Measurements from ENCODE around the gene DTL.

DTL gene

DNA sequence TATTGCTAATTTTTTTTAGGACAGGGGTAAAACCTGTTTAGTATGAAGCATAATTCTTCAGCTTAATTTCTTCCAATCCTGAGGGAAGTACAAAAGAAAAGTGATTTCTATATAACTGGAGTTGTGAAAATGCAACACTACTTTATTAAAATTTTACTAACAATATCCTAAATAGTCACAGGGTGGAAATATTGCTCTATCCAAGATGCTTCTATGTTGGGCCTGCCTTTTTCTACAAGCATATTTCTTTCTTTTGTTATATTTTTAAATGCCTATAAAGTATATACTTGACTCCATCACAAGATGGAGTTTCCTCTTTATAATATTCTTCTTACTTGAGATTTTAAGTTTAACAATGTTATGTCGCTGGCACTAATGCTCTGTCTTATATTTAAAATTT lies 37.9 kb downstream of the DTL start:
- TF ChIP-seq YY1 (IDR thresholded peaks at IDR 0.05; ENCODE audit: low read depth), result no peak
- no peak for TF ChIP-seq TAF1 (IDR thresholded peaks at IDR 0.05; ENCODE audit: low read depth)
- TF ChIP-seq EGR1 (IDR thresholded peaks at IDR 0.05), result no peak
- TF ChIP-seq CEBPB (IDR thresholded peaks at IDR 0.05), result no peak
- TF ChIP-seq RAD21 (IDR thresholded peaks at IDR 0.05; ENCODE audit: low read depth), result no peak
- no peak for TF ChIP-seq EP300 (IDR thresholded peaks at IDR 0.05; ENCODE audit: borderline replicate concordance)
- TF ChIP-seq FOXM1 (IDR thresholded peaks at IDR 0.05; ENCODE audit: borderline replicate concordance, low read depth), result no peak
- TF ChIP-seq CREB1 (IDR thresholded peaks at IDR 0.05; ENCODE audit: low read depth), result no peak
- TF ChIP-seq, protein P1, sequence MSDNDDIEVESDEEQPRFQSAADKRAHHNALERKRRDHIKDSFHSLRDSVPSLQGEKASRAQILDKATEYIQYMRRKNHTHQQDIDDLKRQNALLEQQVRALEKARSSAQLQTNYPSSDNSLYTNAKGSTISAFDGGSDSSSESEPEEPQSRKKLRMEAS (IDR thresholded peaks at IDR 0.05), result no peak
- TF ChIP-seq, protein P2, sequence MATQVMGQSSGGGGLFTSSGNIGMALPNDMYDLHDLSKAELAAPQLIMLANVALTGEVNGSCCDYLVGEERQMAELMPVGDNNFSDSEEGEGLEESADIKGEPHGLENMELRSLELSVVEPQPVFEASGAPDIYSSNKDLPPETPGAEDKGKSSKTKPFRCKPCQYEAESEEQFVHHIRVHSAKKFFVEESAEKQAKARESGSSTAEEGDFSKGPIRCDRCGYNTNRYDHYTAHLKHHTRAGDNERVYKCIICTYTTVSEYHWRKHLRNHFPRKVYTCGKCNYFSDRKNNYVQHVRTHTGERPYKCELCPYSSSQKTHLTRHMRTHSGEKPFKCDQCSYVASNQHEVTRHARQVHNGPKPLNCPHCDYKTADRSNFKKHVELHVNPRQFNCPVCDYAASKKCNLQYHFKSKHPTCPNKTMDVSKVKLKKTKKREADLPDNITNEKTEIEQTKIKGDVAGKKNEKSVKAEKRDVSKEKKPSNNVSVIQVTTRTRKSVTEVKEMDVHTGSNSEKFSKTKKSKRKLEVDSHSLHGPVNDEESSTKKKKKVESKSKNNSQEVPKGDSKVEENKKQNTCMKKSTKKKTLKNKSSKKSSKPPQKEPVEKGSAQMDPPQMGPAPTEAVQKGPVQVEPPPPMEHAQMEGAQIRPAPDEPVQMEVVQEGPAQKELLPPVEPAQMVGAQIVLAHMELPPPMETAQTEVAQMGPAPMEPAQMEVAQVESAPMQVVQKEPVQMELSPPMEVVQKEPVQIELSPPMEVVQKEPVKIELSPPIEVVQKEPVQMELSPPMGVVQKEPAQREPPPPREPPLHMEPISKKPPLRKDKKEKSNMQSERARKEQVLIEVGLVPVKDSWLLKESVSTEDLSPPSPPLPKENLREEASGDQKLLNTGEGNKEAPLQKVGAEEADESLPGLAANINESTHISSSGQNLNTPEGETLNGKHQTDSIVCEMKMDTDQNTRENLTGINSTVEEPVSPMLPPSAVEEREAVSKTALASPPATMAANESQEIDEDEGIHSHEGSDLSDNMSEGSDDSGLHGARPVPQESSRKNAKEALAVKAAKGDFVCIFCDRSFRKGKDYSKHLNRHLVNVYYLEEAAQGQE (IDR thresholded peaks at IDR 0.05; ENCODE audit: low read depth), result no peak
- TF ChIP-seq NFIC (IDR thresholded peaks at IDR 0.05), result no peak
- no peak for TF ChIP-seq TCF12 (IDR thresholded peaks at IDR 0.05; ENCODE audit: low read depth)
- no peak for TF ChIP-seq ZBTB7A (IDR thresholded peaks at IDR 0.05; ENCODE audit: low read depth)
- no peak for TF ChIP-seq TEAD4 (IDR thresholded peaks at IDR 0.05)
- TF ChIP-seq, protein P3, sequence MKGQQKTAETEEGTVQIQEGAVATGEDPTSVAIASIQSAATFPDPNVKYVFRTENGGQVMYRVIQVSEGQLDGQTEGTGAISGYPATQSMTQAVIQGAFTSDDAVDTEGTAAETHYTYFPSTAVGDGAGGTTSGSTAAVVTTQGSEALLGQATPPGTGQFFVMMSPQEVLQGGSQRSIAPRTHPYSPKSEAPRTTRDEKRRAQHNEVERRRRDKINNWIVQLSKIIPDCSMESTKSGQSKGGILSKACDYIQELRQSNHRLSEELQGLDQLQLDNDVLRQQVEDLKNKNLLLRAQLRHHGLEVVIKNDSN (IDR thresholded peaks at IDR 0.05), result no peak

DNA sequence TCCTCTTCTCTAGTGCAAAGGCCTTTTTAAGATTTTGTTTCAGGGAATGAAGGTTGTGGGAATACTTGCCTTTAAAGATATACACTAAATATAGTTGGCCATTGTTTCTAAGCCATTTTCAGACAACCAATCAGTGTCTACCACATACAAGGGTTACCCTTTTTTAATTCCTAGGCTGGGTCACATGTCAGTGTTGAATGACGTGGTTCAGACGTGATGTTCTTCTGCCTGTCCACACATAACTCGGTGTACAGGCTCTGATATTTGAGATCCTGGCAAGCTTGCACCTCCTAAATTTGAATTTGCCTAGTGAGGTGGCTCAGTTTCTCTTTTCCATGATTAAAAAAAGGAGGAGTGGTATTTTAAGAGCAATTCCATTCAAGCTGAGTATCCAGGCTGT lies 38.8 kb downstream of the DTL start:
- TF ChIP-seq, protein P3 (IDR thresholded peaks at IDR 0.05), result no peak
- TF ChIP-seq, protein P2 (IDR thresholded peaks at IDR 0.05; ENCODE audit: low read depth), result no peak
- TF ChIP-seq TAF1 (IDR thresholded peaks at IDR 0.05; ENCODE audit: low read depth) (no peak), NFIC (IDR thresholded peaks at IDR 0.05) (no peak), TCF12 (IDR thresholded peaks at IDR 0.05; ENCODE audit: low read depth) (no peak), EP300 (IDR thresholded peaks at IDR 0.05; ENCODE audit: borderline replicate concordance) (no peak), CREB1 (IDR thresholded peaks at IDR 0.05; ENCODE audit: low read depth) (no peak), ZBTB7A (IDR thresholded peaks at IDR 0.05; ENCODE audit: low read depth) (no peak), YY1 (IDR thresholded peaks at IDR 0.05; ENCODE audit: low read depth) (no peak), RAD21 (IDR thresholded peaks at IDR 0.05; ENCODE audit: low read depth) (no peak), EGR1 (IDR thresholded peaks at IDR 0.05) (no peak), FOXM1 (IDR thresholded peaks at IDR 0.05; ENCODE audit: borderline replicate concordance, low read depth) (no peak), CEBPB (IDR thresholded peaks at IDR 0.05) (no peak), TEAD4 (IDR thresholded peaks at IDR 0.05) (no peak)
- TF ChIP-seq, protein P1 (IDR thresholded peaks at IDR 0.05), result no peak

DNA sequence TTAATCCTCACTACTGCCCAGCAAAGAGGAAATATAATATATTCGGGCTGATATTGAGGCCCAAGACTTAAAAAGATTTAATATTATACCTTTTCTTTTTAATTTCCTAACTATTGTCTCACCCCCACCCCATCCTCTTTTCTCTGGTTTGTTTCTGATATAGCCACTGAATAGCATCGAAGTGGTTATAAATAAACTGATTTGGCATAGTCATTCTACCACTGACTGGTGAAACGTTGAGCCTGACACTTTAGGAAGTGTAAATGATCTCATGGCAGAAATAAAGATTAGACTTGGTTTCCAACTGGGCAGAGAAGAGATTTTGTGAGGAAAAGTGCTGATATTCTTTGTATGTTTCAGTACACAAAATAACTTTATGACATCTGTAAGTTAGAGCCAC lies 39.3 kb downstream of the DTL start:
- no peak for TF ChIP-seq EP300 (IDR thresholded peaks at IDR 0.05; ENCODE audit: borderline replicate concordance)

DNA sequence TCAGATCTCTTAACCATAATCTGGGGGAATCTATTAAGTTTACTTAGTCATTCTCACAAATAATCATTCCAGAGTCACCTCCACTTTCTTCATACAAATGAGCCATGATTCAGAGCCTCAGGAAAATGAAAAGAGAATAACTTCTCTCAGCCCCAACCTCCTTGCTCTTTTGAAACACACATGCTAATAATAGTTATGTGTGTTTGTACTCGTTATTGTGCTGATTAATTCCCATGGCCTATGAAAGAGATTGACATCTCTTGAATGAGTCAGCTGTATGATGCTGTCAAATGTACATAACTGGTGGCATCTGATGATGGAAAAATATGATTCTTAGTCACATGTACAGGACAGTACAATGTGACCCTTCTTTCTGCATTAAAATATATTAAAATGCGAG lies 41.5 kb downstream of the DTL start:
- TF ChIP-seq FOXM1 (IDR thresholded peaks at IDR 0.05; ENCODE audit: borderline replicate concordance, low read depth), result no peak
- TF ChIP-seq YY1 (IDR thresholded peaks at IDR 0.05; ENCODE audit: low read depth), result no peak
- no peak for TF ChIP-seq RAD21 (IDR thresholded peaks at IDR 0.05; ENCODE audit: low read depth)
- TF ChIP-seq TCF12 (IDR thresholded peaks at IDR 0.05; ENCODE audit: low read depth), result no peak
- TF ChIP-seq EGR1 (IDR thresholded peaks at IDR 0.05), result no peak
- no peak for TF ChIP-seq TAF1 (IDR thresholded peaks at IDR 0.05; ENCODE audit: low read depth)
- no peak for TF ChIP-seq CREB1 (IDR thresholded peaks at IDR 0.05; ENCODE audit: low read depth)
- no peak for TF ChIP-seq ZBTB7A (IDR thresholded peaks at IDR 0.05; ENCODE audit: low read depth)
- TF ChIP-seq, protein P1 (IDR thresholded peaks at IDR 0.05), result no peak
- no peak for TF ChIP-seq EP300 (IDR thresholded peaks at IDR 0.05; ENCODE audit: borderline replicate concordance)
- TF ChIP-seq, protein P3 (IDR thresholded peaks at IDR 0.05), result no peak
- TF ChIP-seq, protein P2 (IDR thresholded peaks at IDR 0.05; ENCODE audit: low read depth), result no peak
- no peak for TF ChIP-seq TEAD4 (IDR thresholded peaks at IDR 0.05)
- TF ChIP-seq CEBPB (IDR thresholded peaks at IDR 0.05), result no peak
- no peak for TF ChIP-seq NFIC (IDR thresholded peaks at IDR 0.05)
